K562 (cell line): ENCODE results near the gene IDH3G. TPM values are rescaled to one million over a fixed set of nuclear protein-coding genes. Genes with fewer than 3 reads are reported as not detected.

Experiments used
- CBX3 ChIP-seq, 2 experiments: IDR thresholded peaks; 1 replicate in 1 of 2; 2 replicates in 1 of 2; pipeline ENCODE4 v1.6.1; 2012; ENCODE audit warnings: inconsistent platforms in 2 of 2, low read length in 2 of 2, borderline replicate concordance in 1 of 2, control low read depth in 1 of 2
- CHD2 ChIP-seq: IDR thresholded peaks from 2 replicates; pipeline ENCODE4 v1.6.1; 2011; ENCODE audit warnings: low read depth, low read length
- HDAC6 ChIP-seq: IDR thresholded peaks from 2 replicates; pipeline ENCODE4 v1.6.1; 2012; ENCODE audit warnings: low read depth, mild to moderate bottlenecking, control low read depth, inconsistent platforms, low read length, moderate library complexity
- HMGN3 ChIP-seq: IDR thresholded peaks from 2 replicates; pipeline ENCODE4 v1.6.1; 2011; ENCODE audit warnings: borderline replicate concordance, low read depth, mild to moderate bottlenecking, mixed read lengths, low read length; ENCODE audit not compliant: insufficient read length; ENCODE audit errors: extremely low read depth
- MCM3 ChIP-seq: fragments of 450-650 bp; IDR thresholded peaks from 2 replicates; pipeline ENCODE4 v1.6.1; 2016
- MXI1 ChIP-seq: IDR thresholded peaks from 2 replicates; pipeline ENCODE4 v1.6.1; 2011; ENCODE audit warnings: low read depth, mild to moderate bottlenecking, improper control_type of control experiment, low read length
- NCOA6 ChIP-seq: fragments of 450-650 bp; IDR thresholded peaks from 2 replicates; pipeline ENCODE4 v1.6.1; 2017; ENCODE audit warnings: mild to moderate bottlenecking
- NFIC ChIP-seq: fragments of 450-650 bp; IDR thresholded peaks from 2 replicates; pipeline ENCODE4 v1.6.1; 2017; ENCODE audit warnings: mild to moderate bottlenecking, inconsistent platforms
- PCBP2 ChIP-seq: fragments of 200-400 bp; formaldehyde crosslinking; IDR thresholded peaks from 2 replicates; pipeline ENCODE4 v1.6.1; 2018; ENCODE audit warnings: low read length, low read depth, mild to moderate bottlenecking, moderate library complexity; ENCODE audit not compliant: poor library complexity, severe bottlenecking
- SIN3B ChIP-seq: fragments of 450-650 bp; IDR thresholded peaks from 2 replicates; pipeline ENCODE4 v1.6.1; 2017; ENCODE audit warnings: low read depth, mild to moderate bottlenecking, moderate library complexity
- SLC30A9 ChIP-seq: fragments of 250-450 bp; sonication (Bioruptor Pico); IDR thresholded peaks from 2 replicates; pipeline ENCODE4 v1.8.0; 2022; ENCODE audit warnings: mild to moderate bottlenecking, moderate library complexity
- SMARCE1 ChIP-seq: fragments of 450-650 bp; IDR thresholded peaks from 2 replicates; pipeline ENCODE4 v1.7.1; 2016; ENCODE audit warnings: mild to moderate bottlenecking
- TAF7 ChIP-seq: fragments of 450-650 bp; IDR thresholded peaks from 2 replicates; pipeline ENCODE4 v1.6.1; 2016; ENCODE audit warnings: missing genetic modification characterization, missing compliant biosample characterization
- TRIM28 ChIP-seq: fragments of 450-650 bp; IDR thresholded peaks from 2 replicates; pipeline ENCODE4 v1.6.1; 2017
- ZNF23 ChIP-seq: fragments of 250-450 bp; sonication (Bioruptor Pico); IDR thresholded peaks from 2 replicates; pipeline ENCODE4 v1.4.0; 2020; ENCODE audit warnings: mild to moderate bottlenecking
- polyA plus RNA-seq, 8 experiments: library from polyadenylated mRNA; depleted of rRNA in 4 of 8; stranded (reverse) in 5 of 8; unstranded in 3 of 8; fragments of >200 nt; fragmentation: Nextera tagmentation in 2 of 8; fragmentation: Illumina TruSeq in 1 of 8; extraction: Ambion mirVana in 2 of 8; extraction: Trizol in 1 of 8; gene quantifications; 2 replicates each; pipeline versions ENCODE4 v1.2.1 to v1.2.3, GENCODE V29; 2011 to 2014; ENCODE audit warnings: inconsistent platforms in 1 of 8, missing spikeins in 1 of 8
- total RNA-seq, 7 experiments: library from RNA; depleted of rRNA in 6 of 7; stranded (reverse); fragments of >200 nt in 6 of 7; fragmentation: Illumina TruSeq in 2 of 7; extraction: Trizol in 2 of 7; gene quantifications; 2 replicates each; pipeline versions ENCODE4 v1.2.1 to v1.2.3, GENCODE V29; 2011 to 2021; ENCODE audit warnings: low replicate concordance in 1 of 7
- TF ChIP-seq, protein P1 (sequence below): fragments of 450-650 bp; formaldehyde crosslinking; IDR thresholded peaks from 2 replicates; pipeline ENCODE4 v1.4.0; 2020; ENCODE audit warnings: mild to moderate bottlenecking, moderate library complexity
- TF ChIP-seq, protein P2 (sequence below), 3 experiments: fragments of 200-800 bp in 1 of 3; sonication (Bioruptor generic) in 1 of 3; sonication (generic) in 1 of 3; formaldehyde crosslinking in 1 of 3; IDR thresholded peaks; 2 replicates each; pipeline versions ENCODE4 v1.6.1 to v1.8.0; 2016 to 2022; ENCODE audit warnings: mild to moderate bottlenecking in 2 of 3, missing compliant biosample characterization in 2 of 3, missing genetic modification characterization in 2 of 3, missing genetic modification reagents in 1 of 3
- TF ChIP-seq, protein P3 (sequence below): sonication (generic); formaldehyde crosslinking; IDR thresholded peaks from 2 replicates; pipeline ENCODE4 v1.8.0; 2022; ENCODE audit warnings: mild to moderate bottlenecking, low read depth, missing genetic modification reagents
- TF ChIP-seq, protein P4 (sequence below): sonication (generic); formaldehyde crosslinking; IDR thresholded peaks from 2 replicates; pipeline ENCODE4 v1.8.1; 2023; ENCODE audit warnings: mild to moderate bottlenecking, missing genetic modification reagents
- TF ChIP-seq, protein P5 (sequence below): conservative IDR thresholded peaks from 2 replicates; pipeline ENCODE4 v1.6.1; 2011; ENCODE audit warnings: low read depth, mild to moderate bottlenecking, low read length; ENCODE audit not compliant: control insufficient read depth

The IDH3G gene
- total and polyA plus RNA-seq, 9 of the 15 experiments (the other 6 are each of a cell fraction or from before 2014, with no cell fraction given): 24.3 to 72.5 (median 37.9) TPM

DNA sequence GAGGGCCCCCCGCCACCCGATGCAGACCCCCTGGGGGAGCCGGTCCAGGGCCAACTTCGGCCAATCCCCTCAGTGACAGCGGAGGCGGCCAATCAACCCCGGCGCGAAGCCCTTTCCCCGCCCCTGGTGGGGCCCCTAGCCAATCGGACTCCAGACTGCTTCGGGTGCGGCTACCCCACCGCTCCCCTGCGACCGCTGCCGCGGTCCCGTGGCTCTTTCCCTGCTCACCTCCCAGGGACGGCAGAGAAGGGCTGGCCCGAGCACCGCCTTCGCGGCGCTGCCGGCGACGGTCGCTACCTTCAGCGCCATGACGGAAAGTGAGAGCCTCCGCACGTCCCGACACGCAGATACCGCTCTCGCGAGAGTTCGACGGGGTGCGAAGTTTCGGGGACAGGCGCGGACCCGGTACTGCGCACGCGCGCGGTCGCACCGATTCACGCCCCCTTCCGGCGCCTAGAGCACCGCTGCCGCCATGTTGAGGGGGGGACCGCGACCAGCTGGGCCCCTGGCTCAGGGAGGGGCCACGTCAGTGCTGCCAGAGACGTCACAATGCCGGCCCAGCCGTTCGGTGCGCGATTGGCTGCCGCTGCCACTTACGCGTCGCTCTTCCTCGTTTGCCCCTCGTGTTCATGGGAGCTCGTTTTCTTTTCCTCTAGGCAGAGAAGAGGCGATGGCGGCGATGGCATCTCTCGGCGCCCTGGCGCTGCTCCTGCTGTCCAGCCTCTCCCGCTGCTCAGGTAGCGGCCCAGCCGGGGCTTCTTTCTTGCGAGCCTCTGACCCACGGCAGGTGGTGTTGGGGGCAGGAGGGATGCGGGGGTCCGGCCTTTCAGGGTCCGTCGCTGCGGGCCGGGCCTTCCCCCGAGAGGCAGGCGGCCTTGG lies at the start of gene IDH3G, which contains the start of gene SSR4 (continued):
- TF ChIP-seq, protein P1, sequence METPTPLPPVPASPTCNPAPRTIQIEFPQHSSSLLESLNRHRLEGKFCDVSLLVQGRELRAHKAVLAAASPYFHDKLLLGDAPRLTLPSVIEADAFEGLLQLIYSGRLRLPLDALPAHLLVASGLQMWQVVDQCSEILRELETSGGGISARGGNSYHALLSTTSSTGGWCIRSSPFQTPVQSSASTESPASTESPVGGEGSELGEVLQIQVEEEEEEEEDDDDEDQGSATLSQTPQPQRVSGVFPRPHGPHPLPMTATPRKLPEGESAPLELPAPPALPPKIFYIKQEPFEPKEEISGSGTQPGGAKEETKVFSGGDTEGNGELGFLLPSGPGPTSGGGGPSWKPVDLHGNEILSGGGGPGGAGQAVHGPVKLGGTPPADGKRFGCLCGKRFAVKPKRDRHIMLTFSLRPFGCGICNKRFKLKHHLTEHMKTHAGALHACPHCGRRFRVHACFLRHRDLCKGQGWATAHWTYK (CRISPR knock-in tag): no peak
- TF ChIP-seq, protein P2, sequence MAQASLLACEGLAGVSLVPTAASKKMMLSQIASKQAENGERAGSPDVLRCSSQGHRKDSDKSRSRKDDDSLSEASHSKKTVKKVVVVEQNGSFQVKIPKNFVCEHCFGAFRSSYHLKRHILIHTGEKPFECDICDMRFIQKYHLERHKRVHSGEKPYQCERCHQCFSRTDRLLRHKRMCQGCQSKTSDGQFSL (CRISPR knock-in tag; IDR thresholded peaks at IDR 0.05): peak; percentile 99
- TF ChIP-seq, protein P2 (tag; IDR thresholded peaks at IDR 0.05): peak in 1 of 2 experiments; percentile 94; a peak in 2 of 4 replicates
- TF ChIP-seq SIN3B (no peak; the same call in 1 of the 2 replicates), HDAC6 (no peak), SLC30A9 (CRISPR knock-in tag) (no peak), HMGN3 (peak; percentile 63), CHD2 (peak; percentile 99), TAF7 (tag) (peak; percentile 89), TRIM28 (no peak), PCBP2 (no peak), SMARCE1 (no peak), ZNF23 (CRISPR knock-in tag) (no peak), MCM3 (no peak), NCOA6 (no peak), CBX3 (IDR thresholded peaks at IDR 0.05; ENCODE audit: borderline replicate concordance in 1 of 2, low read length in 2 of 2) (no peak), NFIC (0 out of 2 replicates have a peak, but pooled peaks have one; percentile 32), MXI1 (peak; percentile 61; the same call in 1 of the 2 replicates)
- TF ChIP-seq, protein P3, sequence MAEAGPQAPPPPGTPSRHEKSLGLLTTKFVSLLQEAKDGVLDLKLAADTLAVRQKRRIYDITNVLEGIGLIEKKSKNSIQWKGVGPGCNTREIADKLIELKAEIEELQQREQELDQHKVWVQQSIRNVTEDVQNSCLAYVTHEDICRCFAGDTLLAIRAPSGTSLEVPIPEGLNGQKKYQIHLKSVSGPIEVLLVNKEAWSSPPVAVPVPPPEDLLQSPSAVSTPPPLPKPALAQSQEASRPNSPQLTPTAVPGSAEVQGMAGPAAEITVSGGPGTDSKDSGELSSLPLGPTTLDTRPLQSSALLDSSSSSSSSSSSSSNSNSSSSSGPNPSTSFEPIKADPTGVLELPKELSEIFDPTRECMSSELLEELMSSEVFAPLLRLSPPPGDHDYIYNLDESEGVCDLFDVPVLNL: no peak
- TF ChIP-seq, protein P4, sequence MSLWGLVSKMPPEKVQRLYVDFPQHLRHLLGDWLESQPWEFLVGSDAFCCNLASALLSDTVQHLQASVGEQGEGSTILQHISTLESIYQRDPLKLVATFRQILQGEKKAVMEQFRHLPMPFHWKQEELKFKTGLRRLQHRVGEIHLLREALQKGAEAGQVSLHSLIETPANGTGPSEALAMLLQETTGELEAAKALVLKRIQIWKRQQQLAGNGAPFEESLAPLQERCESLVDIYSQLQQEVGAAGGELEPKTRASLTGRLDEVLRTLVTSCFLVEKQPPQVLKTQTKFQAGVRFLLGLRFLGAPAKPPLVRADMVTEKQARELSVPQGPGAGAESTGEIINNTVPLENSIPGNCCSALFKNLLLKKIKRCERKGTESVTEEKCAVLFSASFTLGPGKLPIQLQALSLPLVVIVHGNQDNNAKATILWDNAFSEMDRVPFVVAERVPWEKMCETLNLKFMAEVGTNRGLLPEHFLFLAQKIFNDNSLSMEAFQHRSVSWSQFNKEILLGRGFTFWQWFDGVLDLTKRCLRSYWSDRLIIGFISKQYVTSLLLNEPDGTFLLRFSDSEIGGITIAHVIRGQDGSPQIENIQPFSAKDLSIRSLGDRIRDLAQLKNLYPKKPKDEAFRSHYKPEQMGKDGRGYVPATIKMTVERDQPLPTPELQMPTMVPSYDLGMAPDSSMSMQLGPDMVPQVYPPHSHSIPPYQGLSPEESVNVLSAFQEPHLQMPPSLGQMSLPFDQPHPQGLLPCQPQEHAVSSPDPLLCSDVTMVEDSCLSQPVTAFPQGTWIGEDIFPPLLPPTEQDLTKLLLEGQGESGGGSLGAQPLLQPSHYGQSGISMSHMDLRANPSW (CRISPR knock-in tag): no peak; the same call in 1 of the 2 replicates
- TF ChIP-seq, protein P5, sequence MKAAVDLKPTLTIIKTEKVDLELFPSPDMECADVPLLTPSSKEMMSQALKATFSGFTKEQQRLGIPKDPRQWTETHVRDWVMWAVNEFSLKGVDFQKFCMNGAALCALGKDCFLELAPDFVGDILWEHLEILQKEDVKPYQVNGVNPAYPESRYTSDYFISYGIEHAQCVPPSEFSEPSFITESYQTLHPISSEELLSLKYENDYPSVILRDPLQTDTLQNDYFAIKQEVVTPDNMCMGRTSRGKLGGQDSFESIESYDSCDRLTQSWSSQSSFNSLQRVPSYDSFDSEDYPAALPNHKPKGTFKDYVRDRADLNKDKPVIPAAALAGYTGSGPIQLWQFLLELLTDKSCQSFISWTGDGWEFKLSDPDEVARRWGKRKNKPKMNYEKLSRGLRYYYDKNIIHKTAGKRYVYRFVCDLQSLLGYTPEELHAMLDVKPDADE: 0 out of 2 replicates have a peak, but pooled peaks have one; percentile 24
